ENCODE measurements around the gene SLC9A8.
"Not testable (repeated sequence)": the region's sequence is repeated elsewhere in the genome, so short reads cannot be mapped to it uniquely, and the experiment has no call there.

The SLC9A8 gene

DNA sequence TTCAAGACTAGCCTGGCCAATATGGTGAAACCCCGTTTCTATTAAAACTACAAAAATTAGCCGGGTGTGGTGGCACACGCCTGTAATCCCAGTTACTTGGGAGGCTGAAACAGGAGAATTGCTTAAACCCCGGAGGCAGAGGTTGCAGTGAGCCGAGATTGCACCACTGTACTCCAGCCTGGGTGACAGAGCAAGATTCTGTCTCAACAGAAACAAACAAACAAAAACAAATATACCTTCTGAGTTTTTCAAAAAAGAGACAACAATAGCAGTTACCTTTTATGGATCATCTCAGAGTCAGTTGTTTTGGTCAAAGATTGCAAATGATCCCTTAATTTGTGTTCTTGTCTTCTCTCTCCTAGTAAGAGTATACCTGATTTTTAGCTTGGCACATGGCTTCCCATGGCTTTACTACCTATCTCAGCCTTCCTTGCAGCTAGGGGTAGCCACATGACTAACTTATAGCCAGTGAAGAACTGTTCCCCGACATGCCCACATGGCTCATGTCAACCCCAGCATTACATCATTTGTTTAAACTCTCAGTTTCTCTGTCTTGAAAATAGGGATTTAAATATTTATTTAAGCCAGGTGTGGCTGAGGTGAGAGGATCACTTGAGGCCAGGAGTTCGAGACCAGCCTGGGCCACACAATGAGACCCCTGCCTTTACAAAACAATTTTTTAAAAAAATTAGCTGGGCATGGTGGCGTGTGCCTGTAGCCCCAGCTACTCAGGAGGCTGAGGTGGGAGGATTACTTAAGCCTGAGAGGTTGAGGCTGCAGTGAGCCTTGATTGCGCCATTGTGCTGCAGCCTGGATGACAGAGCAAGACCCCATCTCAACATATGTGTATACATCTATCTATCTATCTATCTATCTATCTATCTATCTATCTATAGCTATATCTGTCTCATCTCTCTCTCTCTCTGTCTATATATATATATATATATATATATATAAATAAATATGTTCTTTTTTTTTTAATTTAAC is 25.0 kb upstream of the SLC9A8 start:
- DNase-seq = no peak

DNA sequence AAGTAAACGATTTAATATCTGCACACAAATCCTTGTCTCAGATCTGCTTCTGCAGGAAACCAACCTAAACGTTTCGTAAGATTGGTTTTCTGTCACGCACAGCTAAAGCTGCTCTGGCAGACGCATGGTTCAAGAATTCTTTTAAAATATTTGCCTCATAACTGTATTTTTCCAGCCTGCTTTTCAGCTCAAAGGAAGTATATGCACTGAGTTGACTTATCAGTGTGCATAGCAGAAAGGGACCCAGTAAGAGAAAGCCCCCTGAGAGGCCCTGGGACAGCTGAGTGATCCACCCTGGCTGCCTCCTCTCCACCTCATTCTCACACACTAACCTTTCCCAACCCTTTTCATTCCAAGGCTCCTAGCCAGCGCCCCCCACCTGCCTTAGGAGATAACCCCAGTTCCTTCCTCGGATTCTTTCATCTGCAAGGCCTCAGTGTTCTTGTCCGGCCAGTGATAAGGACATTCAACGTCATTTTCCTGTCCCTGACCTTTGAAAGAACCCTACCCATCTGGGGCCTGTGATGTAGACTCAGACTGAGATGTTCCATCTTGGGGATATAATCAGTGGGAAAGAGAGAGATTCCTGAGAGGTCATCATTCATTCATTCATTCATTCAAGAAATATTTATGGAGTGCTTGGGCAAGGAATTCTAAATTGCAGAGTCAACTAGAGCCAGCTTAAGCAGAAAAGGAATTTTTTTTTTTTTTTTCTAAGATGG is 22.4 kb upstream of the SLC9A8 start:
- no peak for DNase-seq

DNA sequence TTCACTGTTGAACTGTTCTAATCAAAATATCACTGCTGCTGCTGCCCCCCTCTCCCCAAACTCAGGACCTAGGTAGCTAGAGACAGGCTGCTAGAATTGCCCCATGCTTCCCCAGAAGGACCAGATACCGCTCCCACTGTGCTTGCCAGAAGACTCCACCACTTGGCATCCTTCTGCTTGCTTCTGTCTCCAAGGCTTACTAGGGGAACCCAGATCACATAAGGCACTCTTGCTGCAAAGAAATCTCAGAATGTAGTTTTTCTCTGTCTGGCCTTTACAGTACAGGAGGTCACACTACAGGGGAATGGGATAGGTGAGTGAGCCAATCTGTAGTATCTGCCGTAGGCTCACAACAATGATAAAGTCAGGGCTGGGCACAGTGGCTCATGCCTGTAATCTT is 21.5 kb upstream of the SLC9A8 start:
- no peak for DNase-seq

DNA sequence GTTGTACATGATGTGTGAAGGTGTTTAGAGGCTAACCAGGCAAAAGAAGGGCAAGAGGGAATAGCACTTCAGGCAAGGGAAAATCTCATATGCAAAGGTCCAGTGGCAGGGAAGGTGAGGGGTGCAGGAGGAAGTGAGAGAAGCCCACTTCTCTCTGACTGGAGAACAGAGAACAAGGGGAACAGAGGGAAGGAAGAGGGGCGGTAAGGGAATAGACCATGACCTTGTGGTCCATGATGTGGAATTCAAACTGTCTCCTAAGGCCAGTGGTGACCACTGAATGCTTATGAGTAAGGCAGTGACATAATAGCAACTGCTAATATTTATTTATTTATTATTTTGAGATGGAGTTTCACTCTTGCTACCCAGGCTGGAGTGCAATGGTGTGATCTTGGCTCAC is 20.6 kb upstream of the SLC9A8 start:
- no peak for DNase-seq

DNA sequence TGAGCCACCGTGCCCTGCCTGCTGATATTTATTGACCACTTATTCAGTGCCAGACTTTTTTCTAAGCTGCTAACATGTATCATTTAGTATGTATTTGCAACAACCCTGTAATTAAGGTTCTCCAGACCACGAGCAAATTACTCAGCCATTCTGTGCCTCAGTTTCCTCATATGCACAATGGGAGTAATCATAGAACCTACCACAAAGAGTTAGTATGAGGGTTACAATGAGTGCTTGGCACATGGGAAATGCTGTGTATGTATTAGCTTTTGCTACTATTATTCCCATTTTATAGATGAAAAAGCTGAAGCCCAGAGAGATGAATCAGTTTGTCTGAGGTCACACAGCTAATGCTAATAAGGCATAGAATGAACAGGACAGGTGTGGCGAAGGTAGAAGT is 20.0 kb upstream of the SLC9A8 start:
- DNase-seq = no peak

DNA sequence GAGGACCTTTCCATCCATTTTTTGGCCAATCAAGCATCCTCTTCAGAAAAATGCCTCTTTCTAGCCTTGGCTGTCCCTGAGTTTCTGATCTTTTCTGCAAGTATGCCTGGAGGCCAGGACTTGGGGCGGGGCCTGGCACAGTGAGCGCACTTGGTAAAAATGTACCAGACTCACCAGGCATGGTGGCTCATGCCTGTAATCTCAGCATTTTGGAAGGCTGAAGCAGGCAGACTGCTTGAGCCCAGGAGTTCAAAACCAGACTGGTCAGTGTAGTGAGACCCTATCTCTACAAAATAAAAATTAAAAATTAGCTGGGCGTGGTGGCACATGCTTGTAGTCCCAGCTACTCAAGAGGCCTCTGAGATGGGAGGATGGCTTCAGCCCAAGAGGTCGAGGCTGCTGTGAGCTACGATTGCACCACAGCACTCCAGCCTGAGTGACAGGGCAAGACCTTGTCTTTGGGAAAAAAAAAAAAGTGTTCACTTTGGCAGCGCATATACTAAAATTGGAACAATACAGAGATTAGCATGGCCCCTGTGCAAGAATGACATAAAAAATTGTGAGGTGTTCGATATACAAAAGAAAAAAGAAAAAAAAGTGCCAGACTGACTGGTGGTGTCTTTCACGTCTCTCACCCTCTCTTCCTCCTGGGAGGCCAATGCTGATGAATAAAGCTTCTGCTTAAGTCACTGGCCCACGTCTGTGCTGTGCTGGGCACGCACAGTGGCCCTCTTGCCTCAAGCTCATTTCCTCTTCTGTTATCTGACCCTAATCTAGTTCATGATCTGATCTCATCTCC is 18.1 kb upstream of the SLC9A8 start:
- no peak for DNase-seq

DNA sequence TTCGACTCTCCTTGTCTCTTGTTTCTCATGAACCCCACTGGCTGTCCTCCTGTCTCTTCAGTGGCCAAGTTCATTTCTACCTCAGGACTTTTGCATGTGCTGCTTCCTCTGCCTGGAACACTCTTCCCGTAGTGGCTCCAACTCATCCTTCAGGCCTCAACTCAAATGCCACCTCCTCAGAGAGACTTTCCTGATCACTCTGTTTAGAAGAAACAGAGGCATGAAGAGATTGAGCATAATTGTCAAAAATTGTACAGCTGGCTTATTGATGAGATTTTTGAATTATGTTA is 17.5 kb upstream of the SLC9A8 start:
- DNase-seq = no peak

DNA sequence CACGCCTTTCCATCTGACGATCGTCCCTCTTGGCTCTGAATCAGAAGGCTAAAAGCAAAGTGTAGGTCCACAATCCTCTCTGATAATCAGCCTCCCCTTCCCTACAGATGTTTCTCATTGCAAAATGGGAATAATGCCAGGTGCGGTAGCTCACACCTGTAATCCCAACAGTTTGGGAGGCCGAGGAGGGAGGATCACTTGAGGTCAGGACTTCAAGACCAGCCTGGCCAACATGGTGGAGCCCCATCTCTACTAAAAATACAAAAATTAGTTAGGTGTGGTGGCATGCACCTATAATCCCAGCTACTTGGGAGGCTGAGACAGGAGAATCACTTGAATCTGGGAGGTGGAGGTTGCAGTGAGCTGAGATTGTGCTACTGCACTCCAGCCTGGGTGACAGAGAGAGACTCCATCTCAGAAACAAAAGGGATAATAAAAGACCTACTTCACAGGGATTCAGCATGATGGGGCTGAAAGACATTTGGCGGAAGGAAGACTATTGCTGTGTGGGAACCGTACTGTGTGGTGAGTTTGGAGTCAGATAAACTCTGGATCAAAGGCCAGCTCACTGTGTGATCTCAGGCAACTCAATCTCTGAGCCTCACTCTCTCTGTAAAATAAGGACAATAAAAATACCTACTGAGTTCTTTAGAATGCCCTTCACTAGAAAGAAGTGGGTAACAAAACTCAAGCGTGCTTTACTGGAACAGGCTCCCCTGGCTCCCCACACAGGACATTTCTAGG is 15.9 kb upstream of the SLC9A8 start:
- DNase-seq = no peak

DNA sequence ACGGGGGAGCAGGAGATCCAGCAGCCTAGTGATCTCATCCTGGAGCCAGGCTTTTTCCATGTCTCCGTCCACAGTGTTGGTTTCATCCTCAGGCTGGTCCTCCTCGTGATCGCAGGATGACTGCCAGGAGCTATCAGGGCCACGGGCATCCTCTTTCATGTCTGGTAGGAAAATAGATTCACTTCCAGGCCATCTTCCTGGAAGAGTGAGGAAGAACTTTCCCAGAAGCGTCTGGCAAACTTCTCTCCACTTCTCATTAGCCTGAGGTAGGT is 15.3 kb upstream of the SLC9A8 start:
- no peak for DNase-seq

DNA sequence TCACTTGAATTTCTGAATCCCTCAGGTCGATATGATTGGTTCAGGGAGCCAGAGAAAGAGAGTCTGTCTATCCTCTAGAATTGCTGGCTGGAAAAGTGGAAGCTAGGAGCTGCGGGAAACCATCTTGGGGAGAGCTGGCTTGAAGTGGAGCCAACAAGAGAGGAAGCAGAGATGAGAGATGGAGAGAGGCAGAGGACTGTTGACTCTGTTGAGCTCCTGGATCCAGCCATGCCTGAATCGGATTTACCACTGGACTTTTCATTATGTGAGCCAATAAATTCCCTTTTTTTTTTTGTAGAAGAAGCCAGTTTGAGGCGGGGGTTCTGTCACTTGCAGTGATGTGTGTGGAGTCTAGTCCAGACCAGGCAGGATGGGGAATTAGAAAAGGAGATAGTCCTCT is 13.9 kb upstream of the SLC9A8 start:
- DNase-seq = no peak

DNA sequence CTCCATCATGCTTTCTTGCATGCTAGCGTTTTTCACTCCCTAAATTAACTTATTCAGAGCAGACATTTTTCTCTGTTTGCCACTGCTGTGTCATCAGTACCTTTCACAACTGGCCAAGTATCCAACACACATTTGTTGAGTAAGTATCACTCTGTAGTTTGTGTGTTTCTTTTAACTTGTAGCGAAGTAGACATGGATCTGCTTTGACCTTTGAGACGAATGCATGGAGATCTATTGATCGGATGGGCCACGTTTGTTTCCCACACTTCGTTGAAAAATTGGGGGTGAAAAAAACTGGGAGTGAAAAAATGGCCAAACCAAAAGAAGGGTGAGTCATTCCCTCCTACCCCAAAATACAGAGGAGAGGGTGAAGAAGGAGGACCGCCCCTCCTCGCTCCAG is 12.9 kb upstream of the SLC9A8 start:
- DNase-seq = no peak

DNA sequence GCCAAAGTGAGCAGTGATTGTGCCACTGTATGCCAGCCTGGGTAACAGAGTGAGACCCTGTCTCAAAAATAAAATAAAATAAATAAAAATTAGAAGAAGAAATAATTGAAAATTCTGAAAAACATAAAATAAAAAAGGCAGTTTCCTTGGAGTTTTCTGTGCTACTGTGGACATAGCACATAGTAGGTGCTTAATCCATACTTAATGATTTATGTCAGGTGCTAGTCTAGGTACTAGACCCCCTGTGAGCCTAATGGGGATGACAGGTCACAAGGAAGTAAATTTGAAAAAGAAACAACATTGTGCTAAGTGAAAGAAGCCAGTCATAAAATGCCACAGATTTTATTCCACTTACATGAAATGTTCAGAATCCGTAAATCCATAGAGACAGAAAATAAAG is 9.2 kb upstream of the SLC9A8 start:
- no peak for DNase-seq

DNA sequence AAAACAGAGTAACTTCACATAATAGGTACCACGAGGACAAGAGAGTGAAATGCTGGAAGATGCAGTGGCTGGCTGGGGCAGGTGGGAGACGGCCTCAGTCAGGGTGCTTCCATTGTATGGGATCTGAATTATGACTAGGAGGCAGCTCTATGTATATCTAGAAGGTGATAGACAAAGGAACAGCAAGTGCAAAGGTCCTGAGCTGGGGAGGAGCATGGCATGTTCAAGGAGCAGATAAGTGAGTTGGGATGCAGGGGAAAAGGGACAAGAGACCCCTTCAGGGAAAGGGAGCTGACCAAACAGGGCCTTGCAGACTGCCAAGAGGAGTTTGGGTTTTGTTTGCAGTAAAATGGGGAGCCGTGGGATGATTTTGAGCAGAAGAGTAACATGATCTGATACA is 8.3 kb upstream of the SLC9A8 start:
- DNase-seq = no peak

DNA sequence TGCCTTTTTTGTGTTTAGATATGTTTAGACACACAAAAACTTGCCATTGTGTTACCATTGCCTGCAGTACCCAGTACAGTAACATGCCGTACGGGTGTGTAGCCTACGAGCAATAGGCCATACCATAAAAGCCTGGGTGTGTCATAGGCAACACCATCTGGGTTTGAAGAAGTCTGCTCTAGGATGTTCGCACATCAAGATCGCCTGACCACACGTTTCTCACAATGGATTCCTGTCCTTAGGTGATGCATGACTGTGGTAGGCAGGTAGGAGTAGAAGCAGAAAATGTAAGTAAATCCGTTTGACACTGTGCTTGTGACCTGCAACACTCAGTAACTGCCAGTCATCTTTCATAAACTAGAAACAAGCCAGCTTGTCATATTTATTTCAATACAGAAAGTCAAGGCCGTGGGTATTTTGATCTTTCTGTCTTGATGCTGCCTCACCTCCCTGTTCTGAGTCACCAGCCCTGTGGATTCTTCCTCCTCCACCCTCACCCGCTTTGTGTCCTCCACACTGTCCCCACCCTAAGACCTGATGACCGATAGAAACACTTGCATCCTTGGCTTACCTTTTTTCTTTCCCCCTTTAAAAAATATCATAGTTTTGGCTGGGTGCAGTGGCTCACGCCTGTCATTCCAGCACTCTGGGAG is 7.3 kb upstream of the SLC9A8 start:
- DNase-seq = not testable (repeated sequence)

DNA sequence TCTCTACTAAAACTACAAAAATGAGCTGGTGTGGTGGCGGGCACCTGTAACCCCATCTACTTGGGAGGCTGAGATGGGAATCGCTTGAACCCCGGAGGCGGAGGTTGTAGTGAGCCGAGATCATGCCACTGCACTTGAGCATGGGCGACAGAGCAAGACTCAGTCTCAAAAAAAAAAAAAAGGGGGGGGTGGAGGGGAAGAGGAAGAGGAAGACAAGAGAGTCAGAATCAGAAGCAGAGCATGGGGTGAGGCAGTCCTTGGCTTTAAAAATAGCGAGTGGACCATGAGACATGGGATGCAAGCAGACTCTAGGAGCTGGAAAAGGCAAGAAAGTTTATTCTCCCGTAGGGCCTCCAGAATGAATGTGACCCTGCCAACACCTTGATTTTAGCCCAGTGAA is 3.9 kb upstream of the SLC9A8 start:
- no peak for DNase-seq

DNA sequence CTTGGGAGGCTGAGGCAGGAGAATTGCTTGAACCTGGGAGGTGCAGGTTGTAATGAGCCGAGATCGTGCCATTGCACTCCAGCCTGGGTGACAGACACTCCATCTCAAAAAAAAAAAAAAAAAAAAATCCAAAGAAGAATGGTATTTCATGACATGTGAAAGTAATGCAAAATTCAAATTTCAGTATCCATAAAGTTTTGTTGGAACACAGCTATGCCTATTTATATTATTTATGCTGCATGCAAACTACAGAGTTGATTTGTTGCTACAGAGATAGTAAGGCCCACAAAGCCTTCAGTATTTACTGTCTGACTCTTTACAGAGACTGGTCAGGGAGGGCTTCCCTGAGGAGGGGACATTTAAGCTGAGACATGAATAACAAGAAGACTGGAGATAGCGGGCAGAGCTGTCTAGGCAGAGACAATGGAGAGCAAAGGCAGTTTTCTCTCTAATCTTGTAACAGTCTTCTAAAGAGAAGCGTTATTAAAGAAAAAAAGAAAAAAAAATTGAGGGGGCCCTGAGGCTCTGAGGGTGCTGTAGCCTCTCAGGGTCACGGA is 2.7 kb upstream of the SLC9A8 start:
- DNase-seq = no peak

DNA sequence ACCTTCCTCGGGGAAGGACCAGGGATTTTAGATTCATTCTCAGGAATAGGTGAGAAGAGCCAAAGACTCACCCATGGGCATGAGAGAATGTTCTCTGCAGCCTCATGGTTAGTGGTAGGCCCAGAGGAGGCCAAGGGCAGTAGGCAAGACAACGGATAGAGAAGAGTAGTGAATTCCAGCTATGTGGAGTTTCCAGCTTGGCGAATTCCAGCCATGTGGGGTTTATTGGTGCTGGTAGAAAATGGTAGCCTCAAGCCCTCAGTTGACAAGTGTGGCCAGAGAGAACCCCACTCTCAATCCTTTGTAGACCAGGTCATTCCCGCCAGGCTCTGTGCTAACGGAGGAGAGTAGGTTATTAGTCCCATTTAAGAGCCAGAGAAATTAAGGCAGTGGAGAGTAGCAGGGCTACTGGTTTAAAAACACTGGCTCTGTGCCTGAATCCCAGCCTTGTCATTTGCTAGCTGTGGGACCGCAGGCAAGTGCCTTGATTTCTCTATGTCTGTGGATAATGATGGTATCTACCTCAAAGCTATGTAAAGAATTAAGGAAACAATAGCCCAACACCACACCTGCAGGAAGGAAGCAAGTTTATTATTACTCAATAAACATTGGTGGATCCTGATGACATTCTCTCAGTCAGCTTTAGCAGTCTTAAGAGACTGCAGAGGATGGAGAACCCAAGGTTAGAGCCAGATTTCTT is 2.0 kb upstream of the SLC9A8 start:
- no peak for DNase-seq

DNA sequence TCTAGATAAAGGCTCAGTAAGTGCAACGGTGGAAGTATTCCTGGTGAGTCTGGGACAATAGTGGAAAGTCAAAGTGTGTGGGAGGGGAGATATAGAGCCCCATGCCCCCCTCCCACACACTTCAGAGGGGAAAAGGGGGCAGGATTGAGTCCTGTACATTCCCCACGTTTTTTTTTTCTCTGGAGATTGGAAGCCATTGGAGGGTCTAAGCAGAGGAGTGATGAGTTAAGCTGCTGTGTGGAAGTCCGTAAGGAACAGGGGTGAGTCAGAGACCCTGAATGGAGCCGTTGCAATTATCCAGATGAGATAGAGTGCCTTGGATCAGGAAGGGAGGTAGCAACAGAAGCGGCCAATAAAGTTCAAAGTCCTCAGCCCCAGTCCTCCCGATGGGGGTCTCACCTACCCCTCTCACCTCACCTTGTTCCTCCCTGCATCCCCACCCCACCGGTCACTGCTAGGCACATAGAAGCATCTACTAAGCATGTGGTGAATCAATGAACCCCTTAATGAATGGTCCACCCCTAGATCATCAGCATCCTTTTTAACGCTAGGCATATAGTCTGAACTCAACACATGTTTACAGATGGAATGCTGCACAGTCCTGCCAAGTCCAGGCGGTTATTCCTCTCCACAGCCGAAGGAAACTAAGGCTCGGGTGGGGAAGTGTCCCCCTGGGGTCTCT is 662 bp upstream of the SLC9A8 start:
- no peak for DNase-seq

DNA sequence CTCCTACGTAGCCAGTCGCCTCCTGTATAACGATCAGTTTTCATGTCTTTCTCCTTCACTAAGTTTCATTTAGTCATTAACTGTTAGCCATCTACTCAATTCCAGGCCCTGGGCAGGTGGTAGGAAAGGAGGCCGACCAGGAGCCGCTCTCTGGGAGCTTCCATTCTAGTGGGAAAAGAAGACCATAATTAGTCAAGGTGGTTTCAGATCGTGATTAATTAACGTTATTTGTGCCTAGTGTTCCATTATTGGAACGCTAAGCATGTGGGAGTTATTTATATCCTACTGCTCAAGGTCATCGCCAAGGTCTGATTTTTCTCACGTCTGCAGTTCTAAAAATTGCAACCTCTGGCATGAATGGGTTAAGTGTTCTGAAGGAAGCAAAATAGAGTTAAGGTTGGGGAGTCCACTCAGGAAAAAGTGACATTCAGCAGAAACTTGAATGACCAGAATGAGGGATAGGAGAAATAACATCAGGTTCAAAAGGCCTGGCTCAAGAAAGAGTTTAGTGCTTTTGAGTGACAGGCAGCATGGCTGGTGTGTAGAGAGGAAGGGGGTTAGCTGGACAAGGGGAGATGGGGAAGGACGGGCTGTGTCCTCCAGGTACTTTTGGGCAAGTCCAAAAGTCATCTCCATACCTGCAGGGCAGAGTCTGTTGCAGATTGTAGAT is 812 bp downstream of the SLC9A8 start:
- no peak for DNase-seq

DNA sequence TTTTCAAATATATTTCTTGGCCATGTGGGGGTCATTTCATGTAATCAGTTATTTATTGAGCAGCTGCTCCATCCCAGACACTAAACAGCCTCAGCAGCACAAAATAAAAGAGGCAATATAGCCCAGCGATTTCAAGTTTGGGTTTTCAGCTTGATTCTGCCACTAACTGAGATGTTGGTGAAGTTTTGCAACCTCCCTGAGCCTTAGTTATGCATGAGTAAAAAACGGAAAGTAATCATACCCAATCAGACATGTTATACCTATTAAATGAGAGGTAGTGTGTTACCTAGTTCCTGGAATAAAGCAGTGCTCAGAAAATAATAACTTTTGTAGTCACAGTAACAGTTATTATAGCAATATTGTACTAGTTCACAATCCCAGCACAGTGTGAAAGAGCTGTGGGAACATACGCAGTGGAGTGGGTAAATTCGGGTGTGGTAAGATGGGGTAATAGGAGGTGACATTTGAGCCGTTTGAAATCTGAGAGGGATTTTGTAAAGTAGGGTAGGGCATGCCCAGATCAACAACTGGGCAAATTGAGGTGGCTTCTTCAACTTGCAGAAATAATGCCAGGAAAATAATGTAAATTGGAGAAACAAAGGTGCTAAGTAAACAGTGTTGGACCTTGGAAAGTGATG is 1.5 kb downstream of the SLC9A8 start:
- no peak for DNase-seq

All from NCI-H187 treated with DMSO at 0.1 percent for 48 hours (cell line).